Activated CD4-positive, alpha-beta T cell treated with anti-CD3 and anti-CD28 coated beads, Interleukin-2, amount 10 ng/mL, durations not matched to agents 7 days and 5 days (primary cell): ENCODE results near the gene TBC1D2. TPM values are rescaled to one million over a fixed set of nuclear protein-coding genes. Genes with fewer than 3 reads are reported as not detected.
"Not testable (repeated sequence)": the region's sequence is repeated elsewhere in the genome, so short reads cannot be mapped to it uniquely, and the experiment has no call there.

ENCODE experiments used
- CTCF ChIA-PET: fragments of 350-600 bp; sonication (Branson Sonifier 250); formaldehyde crosslinking; loops from one replicate; lab custom pipeline; 2021; ENCODE audit warnings: antibody characterized with exemption; lab: Charles Lee
- POLR2A ChIA-PET: fragments of 350-600 bp; sonication (Branson Sonifier 250); formaldehyde crosslinking; loops from one replicate; lab custom pipeline; 2021; ENCODE audit warnings: antibody characterized with exemption; lab: Charles Lee
- DNase-seq: peaks from one replicate; pipeline ENCODE4 v3.0.0-alpha.2; 2020
- H3K27ac Mint-ChIP-seq: one replicate; pipeline ENCODE4 v1.8.0; 2021; ENCODE audit warnings: mild to moderate bottlenecking, moderate library complexity, mixed read lengths
- H3K27me3 Mint-ChIP-seq: one replicate; pipeline ENCODE4 v1.8.0; 2021; ENCODE audit warnings: mixed read lengths
- H3K36me3 Mint-ChIP-seq: one replicate; pipeline ENCODE4 v1.8.0; 2021; ENCODE audit warnings: low read depth, mixed read lengths
- H3K4me1 Mint-ChIP-seq: one replicate; pipeline ENCODE4 v1.8.0; 2021; ENCODE audit warnings: mixed read lengths
- H3K4me3 Mint-ChIP-seq: one replicate; pipeline ENCODE4 v1.8.0; 2021; ENCODE audit warnings: mild to moderate bottlenecking, moderate library complexity, mixed read lengths
- H3K9me3 Mint-ChIP-seq: one replicate; pipeline ENCODE4 v1.8.0; 2021; ENCODE audit warnings: mixed read lengths
- total RNA-seq, 2 experiments: library from RNA; stranded (reverse); gene quantifications; one replicate each; pipeline ENCODE4 v1.2.3, GENCODE V29; 2021

Gene TBC1D2
- total RNA-seq, 2 experiments from 2014 or later, result 8.3 to 8.7 TPM

GRCh38 chr9:98287384-98287783 is 31.9 kb upstream of the TBC1D2 start:
- no peaks in the 10 kb centered on the region for H3K36me3 Mint-ChIP-seq
- H3K27ac Mint-ChIP-seq, result no peak overlapping the region
- ChIA-PET CTCF (no interaction called here), POLR2A (no interaction called here)
- DNase-seq, result no peak
- no peak overlapping the region for H3K4me3 Mint-ChIP-seq
- H3K4me1 Mint-ChIP-seq, result no peaks in the 10 kb centered on the region
- no peaks in the 10 kb centered on the region for H3K9me3 Mint-ChIP-seq
- peaks cover 7% of the 10 kb centered on the region for H3K27me3 Mint-ChIP-seq

GRCh38 chr9:98285446-98285845 is 30.0 kb upstream of the TBC1D2 start:
- no peaks in the 10 kb centered on the region for H3K4me1 Mint-ChIP-seq
- H3K4me3 Mint-ChIP-seq, result no peak overlapping the region
- H3K9me3 Mint-ChIP-seq, result no peaks in the 10 kb centered on the region
- H3K36me3 Mint-ChIP-seq, result no peaks in the 10 kb centered on the region
- ChIA-PET POLR2A (no interaction called here), CTCF (interaction anchor here (0.6 to 1.0 kb wide), 2 partner anchors 9 to 239 kb away, joined by 3 to 4 read pairs; no protein-coding TSS in a partner anchor)
- no peak for DNase-seq
- no peak overlapping the region for H3K27ac Mint-ChIP-seq
- H3K27me3 Mint-ChIP-seq, result peaks cover 14% of the 10 kb centered on the region

GRCh38 chr9:98284754-98285153 is 29.3 kb upstream of the TBC1D2 start:
- POLR2A ChIA-PET, result no interaction called here
- H3K36me3 Mint-ChIP-seq, result no peaks in the 10 kb centered on the region
- H3K4me1 Mint-ChIP-seq, result no peaks in the 10 kb centered on the region
- H3K9me3 Mint-ChIP-seq, result no peaks in the 10 kb centered on the region
- no peak for DNase-seq
- peaks cover 14% of the 10 kb centered on the region for H3K27me3 Mint-ChIP-seq
- CTCF ChIA-PET, result interaction anchor here (1.0 kb wide), 1 partner anchor 8 kb away, joined by 3 read pairs; no protein-coding TSS in a partner anchor
- H3K4me3 Mint-ChIP-seq, result no peak overlapping the region
- no peak overlapping the region for H3K27ac Mint-ChIP-seq

- H3K36me3 Mint-ChIP-seq, H3K27ac Mint-ChIP-seq, H3K4me3 Mint-ChIP-seq, DNase-seq, POLR2A ChIA-PET, H3K4me1 Mint-ChIP-seq, H3K9me3 Mint-ChIP-seq: not testable (repeated sequence)
- CTCF ChIA-PET, result interaction anchor here (0.7 to 1.0 kb wide), 3 partner anchors 15 to 357 kb away, joined by 3 to 5 read pairs (median 5); no protein-coding TSS in a partner anchor
- H3K27me3 Mint-ChIP-seq, result peaks cover 19% of the 10 kb centered on the region
Measured at GRCh38 chr9:98283143-98283542, 27.7 kb upstream of the TBC1D2 start.

- POLR2A ChIA-PET, result no interaction called here
- CTCF ChIA-PET, result no interaction called here
- no peak overlapping the region for H3K4me3 Mint-ChIP-seq
- H3K9me3 Mint-ChIP-seq, result no peaks in the 10 kb centered on the region
- peaks cover 27% of the 10 kb centered on the region for H3K27me3 Mint-ChIP-seq
- H3K4me1 Mint-ChIP-seq, result no peaks in the 10 kb centered on the region
- DNase-seq, result no peak
- no peak overlapping the region for H3K27ac Mint-ChIP-seq
- no peaks in the 10 kb centered on the region for H3K36me3 Mint-ChIP-seq
Measured at GRCh38 chr9:98281281-98281680, 25.8 kb upstream of the TBC1D2 start.

- Mint-ChIP-seq H3K36me3 (no peaks in the 10 kb centered on the region), H3K9me3 (no peaks in the 10 kb centered on the region), H3K27me3 (peaks cover 28% of the 10 kb centered on the region), H3K27ac (no peak overlapping the region), H3K4me3 (no peak overlapping the region), H3K4me1 (no peaks in the 10 kb centered on the region)
- POLR2A ChIA-PET, result no interaction called here
- DNase-seq, result no peak
- CTCF ChIA-PET, result no interaction called here
Measured at GRCh38 chr9:98280574-98280973, 25.1 kb upstream of the TBC1D2 start.

- no peaks in the 10 kb centered on the region for H3K9me3 Mint-ChIP-seq
- no peak for DNase-seq
- no peaks in the 10 kb centered on the region for H3K36me3 Mint-ChIP-seq
- ChIA-PET POLR2A (no interaction called here), CTCF (no interaction called here)
- no peak overlapping the region for H3K27ac Mint-ChIP-seq
- H3K4me3 Mint-ChIP-seq, result no peak overlapping the region
- H3K27me3 Mint-ChIP-seq, result peaks cover 29% of the 10 kb centered on the region
- no peaks in the 10 kb centered on the region for H3K4me1 Mint-ChIP-seq
Measured at GRCh38 chr9:98280162-98280561, 24.7 kb upstream of the TBC1D2 start.

- no peaks in the 10 kb centered on the region for H3K36me3 Mint-ChIP-seq
- H3K27me3 Mint-ChIP-seq, result peaks cover 30% of the 10 kb centered on the region
- POLR2A ChIA-PET, result no interaction called here
- H3K4me1 Mint-ChIP-seq, result no peaks in the 10 kb centered on the region
- no peak overlapping the region for H3K27ac Mint-ChIP-seq
- CTCF ChIA-PET, result interaction anchor here (1.3 to 1.4 kb wide), 2 partner anchors 8 to 14 kb away, joined by 3 read pairs; no protein-coding TSS in a partner anchor
- H3K4me3 Mint-ChIP-seq, result no peak overlapping the region
- DNase-seq, result no peak
- H3K9me3 Mint-ChIP-seq, result no peaks in the 10 kb centered on the region
Measured at GRCh38 chr9:98276907-98277469, 21.5 kb upstream of the TBC1D2 start.

- DNase-seq, result no peak
- Mint-ChIP-seq H3K27me3 (peaks cover 27% of the 10 kb centered on the region), H3K4me1 (no peaks in the 10 kb centered on the region), H3K9me3 (no peaks in the 10 kb centered on the region), H3K27ac (no peak overlapping the region), H3K36me3 (no peaks in the 10 kb centered on the region), H3K4me3 (no peak overlapping the region)
- ChIA-PET POLR2A (no interaction called here), CTCF (no interaction called here)
Measured at GRCh38 chr9:98275159-98275558, 19.7 kb upstream of the TBC1D2 start.

- POLR2A ChIA-PET, result no interaction called here
- H3K27me3 Mint-ChIP-seq, result peaks cover 26% of the 10 kb centered on the region
- no peak overlapping the region for H3K27ac Mint-ChIP-seq
- DNase-seq, result no peak
- no peak overlapping the region for H3K4me3 Mint-ChIP-seq
- no peaks in the 10 kb centered on the region for H3K9me3 Mint-ChIP-seq
- H3K36me3 Mint-ChIP-seq, result no peaks in the 10 kb centered on the region
- CTCF ChIA-PET, result interaction anchor here (0.6 kb wide), 1 partner anchor 222 kb away, joined by 3 read pairs; no protein-coding TSS in a partner anchor
- no peaks in the 10 kb centered on the region for H3K4me1 Mint-ChIP-seq
Measured at GRCh38 chr9:98272083-98272482, 16.6 kb upstream of the TBC1D2 start.

- H3K36me3 Mint-ChIP-seq, result no peaks in the 10 kb centered on the region
- no peak for DNase-seq
- POLR2A ChIA-PET, result no interaction called here
- CTCF ChIA-PET, result interaction anchor here (0.6 kb wide), 1 partner anchor 222 kb away, joined by 3 read pairs; no protein-coding TSS in a partner anchor
- H3K9me3 Mint-ChIP-seq, result no peaks in the 10 kb centered on the region
- H3K4me1 Mint-ChIP-seq, result no peaks in the 10 kb centered on the region
- H3K27ac Mint-ChIP-seq, result no peak overlapping the region
- H3K4me3 Mint-ChIP-seq, result no peak overlapping the region
- H3K27me3 Mint-ChIP-seq, result peaks cover 22% of the 10 kb centered on the region
Measured at GRCh38 chr9:98271479-98271878, 16.0 kb upstream of the TBC1D2 start.

- H3K9me3 Mint-ChIP-seq, H3K4me3 Mint-ChIP-seq, DNase-seq, H3K27ac Mint-ChIP-seq, H3K4me1 Mint-ChIP-seq, H3K36me3 Mint-ChIP-seq, CTCF ChIA-PET: not testable (repeated sequence)
- H3K27me3 Mint-ChIP-seq, result peaks cover 17% of the 10 kb centered on the region
- POLR2A ChIA-PET, result interaction anchor here (0.6 kb wide), 1 partner anchor 213 kb away, joined by 4 read pairs; no protein-coding TSS in a partner anchor
Measured at GRCh38 chr9:98270284-98270683, 14.8 kb upstream of the TBC1D2 start.

- H3K4me3 Mint-ChIP-seq, H3K36me3 Mint-ChIP-seq, DNase-seq, CTCF ChIA-PET, H3K27ac Mint-ChIP-seq, H3K4me1 Mint-ChIP-seq, POLR2A ChIA-PET, H3K9me3 Mint-ChIP-seq: not testable (repeated sequence)
- H3K27me3 Mint-ChIP-seq, result peaks cover 21% of the 10 kb centered on the region
Measured at GRCh38 chr9:98269652-98270051, 14.2 kb upstream of the TBC1D2 start.

GRCh38 chr9:98267556-98267955 is 12.1 kb upstream of the TBC1D2 start:
- H3K27ac Mint-ChIP-seq, CTCF ChIA-PET, H3K9me3 Mint-ChIP-seq, H3K4me3 Mint-ChIP-seq, DNase-seq, H3K36me3 Mint-ChIP-seq, H3K4me1 Mint-ChIP-seq, POLR2A ChIA-PET: not testable (repeated sequence)
- peaks cover 21% of the 10 kb centered on the region for H3K27me3 Mint-ChIP-seq
